H9 (cell line): Measurements from ENCODE around the gene PPHLN1. TPM values are rescaled to one million over a fixed set of nuclear protein-coding genes. Genes with fewer than 3 reads are reported as not detected.

Source experiments
- DNase-seq: peaks from one replicate; pipeline ENCODE4 v3.0.0-alpha.2; 2017
- H2AFZ ChIP-seq: one replicate; pipeline ENCODE4 v1.6.1; 2013; ENCODE audit warnings: mild to moderate bottlenecking, low read length, control low read depth, moderate library complexity
- H2AK5ac ChIP-seq: 2 replicates; pipeline ENCODE4 v1.6.1; 2013; ENCODE audit warnings: low read length, control low read depth, mixed read lengths; ENCODE audit not compliant: insufficient read length
- H2BK120ac ChIP-seq: one replicate; pipeline ENCODE4 v1.6.1; 2013; ENCODE audit warnings: low read depth, mild to moderate bottlenecking, low read length, control low read depth, inconsistent platforms; ENCODE audit not compliant: poor library complexity, severe bottlenecking
- H2BK12ac ChIP-seq: 2 replicates; pipeline ENCODE4 v1.6.1; 2013; ENCODE audit warnings: low read length, control low read depth, mixed read lengths, low read depth; ENCODE audit not compliant: insufficient read length
- H2BK15ac ChIP-seq: 2 replicates; pipeline ENCODE4 v1.6.1; 2013; ENCODE audit warnings: low read depth, low read length, control low read depth
- H2BK20ac ChIP-seq: one replicate; pipeline ENCODE4 v1.6.1; 2013; ENCODE audit warnings: low read depth, mild to moderate bottlenecking, low read length, control low read depth, inconsistent platforms; ENCODE audit not compliant: poor library complexity, severe bottlenecking
- H2BK5ac ChIP-seq: 2 replicates; pipeline ENCODE4 v1.6.1; 2013; ENCODE audit warnings: low read length, control low read depth, mixed read lengths; ENCODE audit not compliant: insufficient read length
- H3K14ac ChIP-seq: 2 replicates; pipeline ENCODE4 v1.6.1; 2013; ENCODE audit warnings: low read length, control low read depth; ENCODE audit not compliant: insufficient read depth
- H3K18ac ChIP-seq: 2 replicates; pipeline ENCODE4 v1.6.1; 2013; ENCODE audit warnings: low read depth, mild to moderate bottlenecking, mixed read lengths, low read length, control low read depth; ENCODE audit not compliant: insufficient read length
- H3K23ac ChIP-seq: 2 replicates; pipeline ENCODE4 v1.6.1; 2013; ENCODE audit warnings: low read length, control low read depth, mixed read lengths, low read depth; ENCODE audit not compliant: insufficient read length
- H3K23me2 ChIP-seq: 2 replicates; pipeline ENCODE4 v1.6.1; 2013; ENCODE audit warnings: low read depth, mild to moderate bottlenecking, mixed read lengths, low read length, control low read depth; ENCODE audit not compliant: insufficient read length, poor library complexity, severe bottlenecking
- H3K27ac ChIP-seq: 2 replicates; pipeline ENCODE4 v1.5.1; 2013; ENCODE audit warnings: low read length, control low read depth, mixed read lengths, low read depth; ENCODE audit not compliant: insufficient read length
- H3K27me3 ChIP-seq: 2 replicates; pipeline ENCODE4 v1.6.1; 2013; ENCODE audit warnings: low read length, control low read depth, inconsistent platforms; ENCODE audit not compliant: insufficient read depth
- H3K4ac ChIP-seq: 2 replicates; pipeline ENCODE4 v1.6.1; 2013; ENCODE audit warnings: low read depth, mild to moderate bottlenecking, control low read depth, inconsistent platforms, low read length, moderate library complexity
- H3K4me1 ChIP-seq: 2 replicates; pipeline ENCODE4 v1.6.1; 2013; ENCODE audit warnings: low read length, control low read depth, inconsistent platforms; ENCODE audit not compliant: insufficient read depth
- H3K4me2 ChIP-seq: 2 replicates; pipeline ENCODE4 v1.6.1; 2013; ENCODE audit warnings: low read length, control low read depth, mixed read lengths; ENCODE audit not compliant: insufficient read length, insufficient read depth
- H3K56ac ChIP-seq: 2 replicates; pipeline ENCODE4 v1.6.1; 2013; ENCODE audit warnings: low read depth, mild to moderate bottlenecking, mixed read lengths, low read length, control low read depth; ENCODE audit not compliant: insufficient read length
- H3K79me1 ChIP-seq: 2 replicates; pipeline ENCODE4 v1.6.1; 2013; ENCODE audit warnings: low read depth, mild to moderate bottlenecking, moderate library complexity, low read length, control low read depth, inconsistent platforms; ENCODE audit not compliant: insufficient read depth, poor library complexity, severe bottlenecking
- H3K79me2 ChIP-seq: 2 replicates; pipeline ENCODE4 v1.6.1; 2013; ENCODE audit warnings: low read length, control low read depth, inconsistent platforms; ENCODE audit not compliant: insufficient read depth
- H3K9ac ChIP-seq: 2 replicates; pipeline ENCODE4 v1.6.1; 2013; ENCODE audit warnings: low read length, control low read depth, mixed read lengths; ENCODE audit not compliant: insufficient read length; ENCODE audit errors: extremely low read depth
- H3K9me3 ChIP-seq: one replicate; pipeline ENCODE4 v1.6.1; 2013; ENCODE audit warnings: low read depth, low read length, inconsistent platforms; ENCODE audit not compliant: control insufficient read depth
- H3T11ph ChIP-seq: one replicate; pipeline ENCODE4 v1.6.1; 2013; ENCODE audit warnings: mild to moderate bottlenecking, low read length, control low read depth, inconsistent platforms
- H4K20me1 ChIP-seq: one replicate; pipeline ENCODE4 v1.6.1; 2013; ENCODE audit not compliant: control insufficient read depth, insufficient read length, insufficient read depth
- H4K5ac ChIP-seq: 2 replicates; pipeline ENCODE4 v1.6.1; 2013; ENCODE audit warnings: low read depth, mild to moderate bottlenecking, mixed read lengths, low read length, control low read depth; ENCODE audit not compliant: insufficient read length
- H4K8ac ChIP-seq: replicated peaks from 2 replicates; pipeline ENCODE4 v1.6.1; 2013; ENCODE audit warnings: low read length, control low read depth, mixed read lengths, low read depth; ENCODE audit not compliant: insufficient read length
- H4K91ac ChIP-seq: 2 replicates; pipeline ENCODE4 v1.6.1; 2013; ENCODE audit warnings: low read depth, mild to moderate bottlenecking, moderate library complexity, mixed read lengths, low read length, control low read depth; ENCODE audit not compliant: insufficient read length
- H3K27ac Mint-ChIP-seq, 3 experiments: 2 replicates in 2 of 3; 3 replicates in 1 of 3; pipeline ENCODE4 v1.8.0; 2020 to 2021; ENCODE audit warnings: mixed read lengths in 3 of 3, mild to moderate bottlenecking in 1 of 3, moderate library complexity in 1 of 3
- H3K27me3 Mint-ChIP-seq: 2 replicates; pipeline ENCODE4 v1.8.0; 2021; ENCODE audit warnings: low read depth, mild to moderate bottlenecking, moderate library complexity, mixed read lengths
- H3K36me3 Mint-ChIP-seq, 3 experiments: 2 replicates in 2 of 3; 3 replicates in 1 of 3; pipeline ENCODE4 v1.8.0; 2020 to 2021; ENCODE audit warnings: low read depth in 3 of 3, mixed read lengths in 3 of 3; ENCODE audit not compliant: insufficient read depth in 1 of 3
- H3K4me1 Mint-ChIP-seq, 2 experiments: 2 replicates each; pipeline ENCODE4 v1.8.0; 2020; ENCODE audit warnings: mixed read lengths in 2 of 2
- H3K4me3 Mint-ChIP-seq, 2 experiments: 2 replicates in 1 of 2; 3 replicates in 1 of 2; pipeline ENCODE4 v1.8.0; 2020 to 2021; ENCODE audit warnings: mild to moderate bottlenecking in 2 of 2, mixed read lengths in 2 of 2, moderate library complexity in 1 of 2
- H3K9me3 Mint-ChIP-seq, 2 experiments: 2 replicates in 1 of 2; 3 replicates in 1 of 2; pipeline ENCODE4 v1.8.0; 2020; ENCODE audit warnings: mild to moderate bottlenecking in 2 of 2, mixed read lengths in 2 of 2, moderate library complexity in 1 of 2
- WGBS: extraction: QIAGEN DNeasy Blood & Tissue Kit; methylation state at CpG from one replicate; pipeline ENCODE4 v1.1.7; 2013; ENCODE audit warnings: missing lambda C conversion rate, low lambda C conversion rate, mixed read lengths; ENCODE audit not compliant: insufficient read length; ENCODE audit errors: extremely low coverage; 5-methylcytosine and 5-hydroxymethylcytosine counted together
- total RNA-seq: library from RNA; stranded (reverse); gene quantifications from 2 replicates; pipeline ENCODE4 v1.2.1, GENCODE V29; 2021
- TF ChIP-seq, protein P1 (sequence below): fragments of 200-600 bp; sonication (generic); conservative IDR thresholded peaks from 3 replicates; pipeline ENCODE4 v1.8.0; 2021; ENCODE audit warnings: antibody characterized with exemption, mild to moderate bottlenecking

Gene PPHLN1
- total RNA-seq, 1 experiment from 2014 or later = 66.2 TPM

DNA sequence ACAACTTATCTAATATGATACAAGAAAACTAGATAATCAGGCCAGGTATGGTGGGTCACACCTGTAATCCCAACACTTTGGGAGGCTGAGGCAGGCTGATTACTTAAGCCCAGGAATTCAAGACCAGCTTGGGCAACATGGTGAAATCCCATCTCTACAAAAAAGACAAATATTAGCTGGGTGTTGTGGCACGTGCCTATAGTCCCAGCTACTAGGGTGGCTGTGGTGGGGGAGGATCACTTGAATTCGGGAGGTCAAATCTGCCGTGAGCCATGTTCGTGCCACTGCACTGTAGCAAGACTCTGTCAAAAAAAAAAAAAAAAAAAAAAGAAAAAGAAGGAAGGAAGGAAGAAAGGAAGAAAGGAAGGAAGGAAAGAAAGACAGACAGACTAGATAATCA lies 27.1 kb upstream of the PPHLN1 start:
- H2AK5ac ChIP-seq = no peak overlapping the region
- Mint-ChIP-seq H3K27ac (no peak overlapping the region), H3K9me3 (peaks cover 3 to 10% of the 10 kb centered on the region in 2 experiments; a peak in 2 of 5 replicates), H3K27me3 (no peaks in the 10 kb centered on the region; the same call in 1 of the 2 replicates), H3K36me3 (peaks cover 0 to 4% (median 0%) of the 10 kb centered on the region in 3 experiments; a peak in 2 of 7 replicates), H3K4me3 (no peak overlapping the region), H3K4me1 (no peaks in the 10 kb centered on the region)
- no peak overlapping the region for H3K9ac ChIP-seq
- no peak overlapping the region for H3T11ph ChIP-seq
- H4K5ac ChIP-seq = no peak overlapping the region
- no peak overlapping the region for H2BK5ac ChIP-seq
- no peak overlapping the region for H3K23ac ChIP-seq
- H4K8ac ChIP-seq = no peak overlapping the region
- no peaks in the 10 kb centered on the region for H3K23me2 ChIP-seq
- TF ChIP-seq, protein P1, sequence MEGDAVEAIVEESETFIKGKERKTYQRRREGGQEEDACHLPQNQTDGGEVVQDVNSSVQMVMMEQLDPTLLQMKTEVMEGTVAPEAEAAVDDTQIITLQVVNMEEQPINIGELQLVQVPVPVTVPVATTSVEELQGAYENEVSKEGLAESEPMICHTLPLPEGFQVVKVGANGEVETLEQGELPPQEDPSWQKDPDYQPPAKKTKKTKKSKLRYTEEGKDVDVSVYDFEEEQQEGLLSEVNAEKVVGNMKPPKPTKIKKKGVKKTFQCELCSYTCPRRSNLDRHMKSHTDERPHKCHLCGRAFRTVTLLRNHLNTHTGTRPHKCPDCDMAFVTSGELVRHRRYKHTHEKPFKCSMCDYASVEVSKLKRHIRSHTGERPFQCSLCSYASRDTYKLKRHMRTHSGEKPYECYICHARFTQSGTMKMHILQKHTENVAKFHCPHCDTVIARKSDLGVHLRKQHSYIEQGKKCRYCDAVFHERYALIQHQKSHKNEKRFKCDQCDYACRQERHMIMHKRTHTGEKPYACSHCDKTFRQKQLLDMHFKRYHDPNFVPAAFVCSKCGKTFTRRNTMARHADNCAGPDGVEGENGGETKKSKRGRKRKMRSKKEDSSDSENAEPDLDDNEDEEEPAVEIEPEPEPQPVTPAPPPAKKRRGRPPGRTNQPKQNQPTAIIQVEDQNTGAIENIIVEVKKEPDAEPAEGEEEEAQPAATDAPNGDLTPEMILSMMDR = no peak
- H3K79me2 ChIP-seq = no peaks in the 10 kb centered on the region
- H3K27ac ChIP-seq = no peak overlapping the region
- H3K4ac ChIP-seq = no peak overlapping the region
- no peak overlapping the region for H3K56ac ChIP-seq
- no peaks in the 10 kb centered on the region for H3K27me3 ChIP-seq
- no peak overlapping the region for H3K14ac ChIP-seq
- H2BK20ac ChIP-seq = no peak overlapping the region
- no peak overlapping the region for H2AFZ ChIP-seq
- H2BK15ac ChIP-seq = no peak overlapping the region
- H2BK12ac ChIP-seq = no peak overlapping the region
- no peak for DNase-seq
- H3K4me1 ChIP-seq = no peaks in the 10 kb centered on the region
- WGBS = no CpG with 5 or more reads among the region's 4 CpGs
- H3K18ac ChIP-seq = no peak overlapping the region
- H4K20me1 ChIP-seq = no peaks in the 10 kb centered on the region
- H2BK120ac ChIP-seq = no peak overlapping the region
- no peak overlapping the region for H3K4me2 ChIP-seq
- no peaks in the 10 kb centered on the region for H3K9me3 ChIP-seq
- H4K91ac ChIP-seq = no peak overlapping the region
- H3K79me1 ChIP-seq = no peaks in the 10 kb centered on the region
